GM19023 (cell line): ENCODE measurements around the gene EMSY.
"Not testable (repeated sequence)": the region's sequence is repeated elsewhere in the genome, so short reads cannot be mapped to it uniquely, and the experiment has no call there.

ENCODE experiments used
- ATAC-seq: cut with Tn5 transposase; IDR thresholded peaks from one replicate; pipeline ENCODE4 v1.9.1; 2021; ENCODE audit warnings: mild to moderate bottlenecking, moderate library complexity; ENCODE audit not compliant: unreplicated experiment

Gene EMSY

GRCh38 chr11:76444384-76445120 is at the start of gene EMSY:
Gene EMSY, plus strand, starts transcription at chr11:76445018. Its CDS starts 1,921 bp downstream, at chr11:76446939.
- ATAC-seq: peak; percentile 96

DNA sequence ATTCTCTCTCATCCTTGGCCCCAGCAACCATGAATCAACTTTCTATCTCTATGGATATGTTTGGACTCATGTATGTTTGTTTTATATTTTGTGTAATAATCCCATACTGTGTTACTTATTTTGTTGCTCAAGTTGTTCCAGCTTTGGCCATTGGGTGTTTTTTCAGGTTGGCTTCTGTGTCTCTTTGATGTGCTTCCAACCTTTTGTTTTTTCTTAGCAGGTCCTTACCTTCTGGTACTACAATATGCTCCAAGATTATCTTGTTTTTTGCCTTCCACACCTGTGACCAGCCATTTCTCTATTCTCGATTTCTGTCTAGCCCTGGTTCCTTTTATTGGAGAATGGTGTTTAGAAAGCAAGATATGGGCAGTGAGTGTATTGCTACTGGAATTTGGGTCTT is 49.5 kb upstream of the EMSY start:
- ATAC-seq: no peak

GRCh38 chr11:76397383-76397782 is 47.4 kb upstream of the EMSY start:
- ATAC-seq: no peak

DNA sequence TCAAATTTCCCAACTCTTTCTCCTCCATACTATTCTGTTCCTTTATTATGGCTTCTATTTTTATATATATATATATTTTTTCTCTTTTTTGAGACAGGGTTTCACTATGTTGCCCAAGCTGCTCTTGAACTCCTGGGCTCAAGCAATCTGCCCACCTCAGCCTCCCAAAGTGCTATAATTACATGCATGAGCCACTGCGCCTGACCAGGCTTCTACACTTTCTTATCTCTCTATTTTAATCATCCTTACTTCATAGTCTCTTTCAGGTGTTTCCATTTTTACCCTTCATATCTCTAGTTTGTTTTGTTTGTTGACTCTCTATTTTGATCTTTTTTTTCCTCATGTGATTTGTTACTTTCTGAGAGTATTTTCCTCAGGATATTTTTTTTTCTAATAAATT is 43.9 kb upstream of the EMSY start:
- no peak for ATAC-seq

GRCh38 chr11:76401484-76401883 is 43.3 kb upstream of the EMSY start:
- ATAC-seq: not testable (repeated sequence)

DNA sequence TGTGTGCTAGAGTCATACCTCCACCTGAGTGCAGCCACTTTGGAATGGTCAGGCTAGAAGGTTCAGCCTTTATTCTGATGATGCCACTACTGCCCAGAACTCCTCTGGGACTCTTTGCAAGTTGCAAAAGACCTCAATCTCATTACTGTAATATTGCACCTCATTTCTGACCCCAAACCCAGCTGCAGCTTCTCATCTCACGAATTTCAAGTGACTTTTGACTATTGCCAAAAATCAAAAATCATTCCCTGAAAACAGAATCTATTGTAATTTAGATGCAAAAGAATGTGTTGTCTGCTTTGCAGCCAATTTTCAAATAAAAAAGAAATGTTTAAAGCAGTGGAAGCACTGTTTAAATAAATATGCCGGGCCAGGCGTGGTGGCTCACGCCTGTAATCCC is 38.5 kb upstream of the EMSY start:
- no peak for ATAC-seq

DNA sequence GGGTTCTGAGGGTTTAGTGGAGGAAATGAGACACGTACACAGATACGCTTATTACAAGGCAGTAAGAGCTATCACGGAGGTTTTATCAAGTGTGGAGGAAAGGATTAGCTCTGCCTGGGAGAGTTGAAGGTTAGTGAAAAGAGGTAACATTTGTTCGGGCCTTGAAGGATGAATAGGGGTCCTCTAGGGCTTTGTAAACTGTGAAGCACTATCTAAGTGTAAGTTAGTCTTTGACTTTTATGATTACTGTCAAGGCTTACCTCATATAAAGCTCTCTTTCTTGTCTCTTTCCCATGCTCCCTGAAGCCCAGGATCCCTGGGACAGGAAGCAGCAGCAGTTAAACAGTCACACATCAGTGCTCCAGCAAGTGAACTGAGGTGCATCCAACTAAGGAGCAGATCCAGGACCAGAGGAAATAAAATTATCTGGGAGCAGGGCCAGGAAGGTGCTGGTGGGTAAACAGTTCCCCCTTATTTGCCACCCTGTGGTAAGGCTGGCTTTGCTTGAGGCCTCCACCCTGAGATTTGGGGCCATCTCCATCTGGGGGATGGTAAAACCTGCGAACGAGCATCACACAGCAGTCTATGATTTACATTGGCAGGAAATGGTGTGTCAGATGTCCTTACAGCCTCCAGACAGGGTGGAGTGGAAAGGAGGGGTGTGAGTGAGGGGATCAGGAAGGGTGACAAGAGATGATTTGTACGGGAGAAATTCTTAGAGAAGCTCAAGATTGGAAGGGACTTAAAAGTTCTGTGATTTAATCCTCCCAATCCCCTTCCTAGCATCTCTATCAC is 36.5 kb upstream of the EMSY start:
- no peak for ATAC-seq

DNA sequence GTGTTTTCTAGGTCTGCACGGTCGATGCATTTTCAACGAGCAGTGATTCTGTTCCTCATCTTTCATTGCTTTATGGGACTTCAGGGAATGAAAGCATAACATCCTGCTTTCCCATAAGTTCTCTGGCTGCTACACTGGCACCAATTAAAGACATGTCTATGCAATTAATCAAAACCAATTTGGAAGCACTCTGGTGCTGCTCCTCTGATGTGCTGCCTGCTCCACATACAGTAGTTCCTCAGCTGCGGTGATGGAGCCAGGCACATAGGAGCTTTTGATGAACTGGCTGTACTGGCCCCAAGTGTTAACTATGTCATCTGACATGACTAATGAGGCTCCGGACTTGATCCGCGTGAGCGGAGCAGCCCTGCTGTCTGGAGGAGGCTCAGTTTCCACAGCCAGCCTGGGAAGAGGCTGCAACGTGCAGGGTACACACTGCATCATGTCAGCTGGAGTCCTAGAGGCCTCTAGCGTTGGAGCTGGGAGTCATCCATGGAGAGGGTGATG is 33.9 kb upstream of the EMSY start:
- no peak for ATAC-seq

GRCh38 chr11:76415073-76415472 is 29.7 kb upstream of the EMSY start:
- no peak for ATAC-seq

DNA sequence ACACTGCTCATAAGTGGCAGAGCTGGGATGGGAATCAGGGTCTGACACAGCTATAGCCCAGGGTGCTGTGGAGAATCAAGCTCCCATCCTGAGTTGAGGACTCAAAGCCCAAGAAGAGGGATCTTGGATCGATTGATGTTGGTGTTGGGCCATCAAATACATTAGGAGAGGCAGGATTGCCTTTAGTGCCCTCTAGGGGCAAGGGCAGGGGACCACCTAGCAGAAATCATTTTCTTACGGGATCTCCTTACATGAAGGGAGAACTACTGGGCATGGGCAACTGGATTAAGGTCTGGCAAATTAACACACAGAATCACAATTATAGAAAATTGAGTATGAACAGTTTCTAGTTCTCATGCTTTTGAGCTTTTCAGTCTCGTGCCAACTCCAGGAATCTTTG is 24.9 kb upstream of the EMSY start:
- no peak for ATAC-seq

GRCh38 chr11:76424379-76424778 is 20.4 kb upstream of the EMSY start:
- no peak for ATAC-seq

DNA sequence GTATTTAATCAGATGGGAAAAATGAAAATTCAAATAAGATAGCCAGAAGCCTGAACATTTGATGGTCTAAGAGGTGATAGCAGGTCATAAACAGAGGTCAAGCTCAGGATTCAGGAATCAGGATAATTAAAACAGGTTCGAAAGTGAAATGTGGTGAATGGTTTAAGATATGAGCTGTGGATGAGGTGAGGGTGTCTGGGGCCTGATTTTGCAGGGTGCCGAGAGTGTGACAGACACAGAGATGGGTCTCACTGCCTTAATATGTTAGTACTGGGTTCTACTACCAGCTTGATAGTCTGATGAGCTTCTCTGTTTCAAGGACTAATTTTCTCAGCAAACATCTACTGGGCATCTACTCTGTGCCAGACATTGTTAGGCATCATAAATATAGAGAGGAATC is 19.9 kb upstream of the EMSY start:
- ATAC-seq: no peak

GRCh38 chr11:76426660-76427059 is 18.2 kb upstream of the EMSY start:
- no peak for ATAC-seq

DNA sequence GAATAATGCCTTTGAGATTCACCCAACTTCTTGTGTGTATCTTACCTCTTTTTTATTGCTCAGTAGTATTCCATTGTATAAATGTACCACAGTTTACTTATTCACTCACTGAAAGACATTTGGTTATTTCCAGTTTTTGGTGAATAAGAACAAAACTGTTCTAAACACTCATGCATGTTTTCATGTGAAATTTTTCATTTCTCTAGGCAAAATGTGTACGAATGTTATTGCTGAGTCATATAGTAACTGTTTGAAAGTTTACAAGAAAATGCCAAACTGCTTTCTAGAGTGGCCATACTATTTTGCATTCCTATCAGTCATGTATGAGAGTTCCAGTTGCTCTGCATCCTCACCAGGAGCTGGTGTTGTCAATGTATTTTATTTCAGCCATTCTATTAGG is 8.8 kb upstream of the EMSY start:
- no peak for ATAC-seq

DNA sequence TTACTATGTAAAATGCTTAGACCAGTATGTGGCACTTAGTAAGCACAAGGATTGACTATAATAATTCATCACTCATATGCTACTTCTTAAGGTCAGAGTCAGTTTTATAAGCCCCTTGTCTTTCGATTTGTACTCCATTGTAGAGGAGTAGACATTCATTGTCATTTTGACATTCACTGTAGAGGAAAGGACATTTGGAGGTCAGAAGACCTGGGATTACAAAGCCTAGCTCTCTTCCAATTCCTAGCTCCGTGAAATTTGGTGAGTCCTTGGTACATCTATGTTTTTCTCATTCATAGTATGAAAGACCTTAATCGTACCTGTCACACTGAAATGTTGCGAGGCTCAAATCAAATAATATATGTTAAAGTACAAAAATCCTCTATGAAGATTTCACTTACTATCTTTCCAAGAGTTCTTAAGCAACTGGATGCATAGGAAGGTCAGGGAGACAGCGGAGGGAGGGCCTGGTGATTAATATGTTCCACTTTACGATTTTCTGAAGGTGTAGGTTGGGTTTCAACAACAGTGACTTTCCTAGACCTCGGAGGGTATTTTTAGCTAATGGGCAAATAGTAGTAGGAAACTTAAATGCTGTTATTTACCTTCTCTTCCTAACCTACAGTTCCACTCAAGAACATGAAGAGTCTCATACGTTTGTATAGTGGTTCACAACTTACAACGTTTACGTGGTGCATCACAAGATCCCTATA is 1.4 kb upstream of the EMSY start:
- ATAC-seq: no peak

GRCh38 chr11:76444065-76444383 is 794 bp upstream of the EMSY start:
- no peak for ATAC-seq

GRCh38 chr11:76445121-76446084 is 585 bp downstream of the EMSY start:
- ATAC-seq: peak; percentile 25

DNA sequence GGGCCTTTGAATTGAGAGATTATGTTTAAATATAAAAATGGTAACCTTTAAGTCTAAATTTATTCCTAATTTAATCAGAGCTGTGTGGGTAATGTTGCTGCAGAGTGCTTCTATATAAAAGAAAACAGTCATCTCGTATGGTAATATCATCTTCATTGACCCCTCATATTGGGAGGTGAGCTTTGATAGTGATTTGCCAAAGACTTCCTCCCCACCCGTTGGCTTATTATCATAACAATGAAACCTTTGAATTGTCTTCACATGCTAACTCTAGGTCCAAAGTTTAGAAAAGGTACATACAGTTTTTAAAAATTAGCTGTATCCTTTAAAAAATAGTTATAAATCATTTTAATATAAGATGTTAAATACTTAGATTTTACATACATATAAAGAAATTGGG is 3.7 kb downstream of the EMSY start:
- ATAC-seq: no peak

- no peak for ATAC-seq
Observed at GRCh38 chr11:76453248-76453647, 8.4 kb downstream of the EMSY start.

GRCh38 chr11:76455331-76455730 is 10.5 kb downstream of the EMSY start:
- no peak for ATAC-seq

GRCh38 chr11:76455931-76456330 is 11.1 kb downstream of the EMSY start:
- no peak for ATAC-seq
